Small intestine (tissue), 7 donors: Measurements from ENCODE around the gene TANK. TPM values are rescaled to one million over a fixed set of nuclear protein-coding genes. Genes with fewer than 3 reads are reported as not detected.
A peak's percentile ranks its signal among the peaks of the same experiment; 100 is the strongest.
"Not testable (repeated sequence)": the region's sequence is repeated elsewhere in the genome, so short reads cannot be mapped to it uniquely, and the experiment has no call there.

ENCODE experiments used
- DNase-seq, 2 donors: peaks; one replicate each; pipeline versions ENCODE4 v3.0.0 to v3.0.0-alpha.2; 2013
- FAIRE-seq: peaks from 2 replicates; lab custom pipeline; 2012; peaks lifted over from hg19 to GRCh38; lab: Jason Lieb, UNC
- H3K27ac ChIP-seq, 3 donors: one replicate each; pipeline ENCODE4 v1.5.1; 2013; ENCODE audit warnings: low read length in 2 of 3, mild to moderate bottlenecking in 2 of 3, control low read depth in 1 of 3, inconsistent platforms in 1 of 3, low read depth in 1 of 3, moderate library complexity in 1 of 3
- H3K27me3 ChIP-seq, 3 donors: one replicate each; pipeline ENCODE4 v1.6.1; 2013; ENCODE audit warnings: low read length in 3 of 3, inconsistent platforms in 1 of 3; ENCODE audit not compliant: control insufficient read depth in 3 of 3, insufficient read depth in 3 of 3
- H3K36me3 ChIP-seq, 3 donors: one replicate each; pipeline ENCODE4 v1.6.1; 2013; ENCODE audit warnings: low read length in 3 of 3, inconsistent platforms in 1 of 3, low read depth in 1 of 3, mild to moderate bottlenecking in 1 of 3, moderate library complexity in 1 of 3; ENCODE audit not compliant: control insufficient read depth in 3 of 3, insufficient read depth in 2 of 3
- H3K4me1 ChIP-seq, 3 donors: one replicate each; pipeline ENCODE4 v1.6.1; 2013; ENCODE audit warnings: low read length in 2 of 3, inconsistent platforms in 1 of 3, low read depth in 1 of 3, mild to moderate bottlenecking in 1 of 3, moderate library complexity in 1 of 3; ENCODE audit not compliant: control insufficient read depth in 3 of 3, insufficient read depth in 2 of 3
- H3K4me3 ChIP-seq, 3 donors: one replicate each; pipeline ENCODE4 v1.5.1; 2013; ENCODE audit warnings: low read length in 3 of 3, control low read depth in 1 of 3, inconsistent platforms in 1 of 3, low read depth in 1 of 3, mild to moderate bottlenecking in 1 of 3, moderate library complexity in 1 of 3
- H3K9me3 ChIP-seq, 2 donors: one replicate each; pipeline ENCODE4 v1.6.1; 2013; ENCODE audit warnings: low read depth in 1 of 2, low read length in 1 of 2; ENCODE audit not compliant: control insufficient read depth in 2 of 2, insufficient read depth in 1 of 2
- WGBS, 3 donors: extraction: QIAGEN DNeasy Blood & Tissue Kit; methylation state at CpG; one replicate each; pipeline ENCODE4 v1.1.7; 2013; 5-methylcytosine and 5-hydroxymethylcytosine counted together
- polyA plus RNA-seq, 4 donors: library from polyadenylated mRNA; stranded (reverse) in 3 of 4; unstranded in 1 of 4; fragments of 200-250 nt in 3 of 4; fragments of 120-200 nt in 1 of 4; gene quantifications; one replicate each; pipeline versions ENCODE4 v1.2.1 to v1.2.3, GENCODE V29; 2013
- donor health status: healthy with polysubstance abuse.
- donor health status: control.
- donor health status: control.
- donor health status: Bipolar disorder and iron deficiency.
- donor health status: healthy.

The TANK gene
- polyA plus RNA-seq, 4 donors = 27.7 to 54.8 (median 37.1) TPM

DNA sequence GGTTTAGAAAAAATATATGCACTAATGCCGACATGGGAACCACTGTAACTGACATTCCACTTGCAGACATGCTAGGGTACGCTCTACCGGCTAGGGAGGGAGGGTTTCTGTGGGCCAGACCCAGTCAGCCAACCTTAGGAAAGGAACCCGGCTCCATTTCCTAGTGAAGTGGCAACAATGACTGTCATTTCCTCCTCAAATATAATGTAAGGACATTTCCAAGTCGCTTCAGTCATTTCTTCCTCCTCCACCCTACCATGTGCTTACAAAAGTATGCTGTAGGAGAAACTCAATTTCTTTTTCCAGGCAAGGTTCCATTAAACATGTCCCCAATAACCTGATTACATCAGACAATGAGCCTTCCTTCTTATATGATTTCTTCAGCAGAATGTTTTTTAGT is 83.7 kb downstream of the TANK start:
- 73 to 86% (median 82%) methylated on average over 5 of the region's 5 CpGs for WGBS, 3 donors
- Histone ChIP-seq H3K9me3 (no peaks in the 10 kb centered on the region), H3K27me3 (peaks cover 0 to 4% (median 0%) of the 10 kb centered on the region in 3 donors), H3K27ac (peak overlapping the region in 1 of 3 donors; percentile 60), H3K36me3 (peaks cover 0 to 1% (median 0%) of the 10 kb centered on the region in 3 donors), H3K4me1 (peaks cover 0 to 2% (median 2%) of the 10 kb centered on the region in 3 donors), H3K4me3 (peak overlapping the region in 1 of 3 donors; percentile 58)
- no peak for FAIRE-seq
- peak in 1 of 2 donors; percentile 28 for DNase-seq

DNA sequence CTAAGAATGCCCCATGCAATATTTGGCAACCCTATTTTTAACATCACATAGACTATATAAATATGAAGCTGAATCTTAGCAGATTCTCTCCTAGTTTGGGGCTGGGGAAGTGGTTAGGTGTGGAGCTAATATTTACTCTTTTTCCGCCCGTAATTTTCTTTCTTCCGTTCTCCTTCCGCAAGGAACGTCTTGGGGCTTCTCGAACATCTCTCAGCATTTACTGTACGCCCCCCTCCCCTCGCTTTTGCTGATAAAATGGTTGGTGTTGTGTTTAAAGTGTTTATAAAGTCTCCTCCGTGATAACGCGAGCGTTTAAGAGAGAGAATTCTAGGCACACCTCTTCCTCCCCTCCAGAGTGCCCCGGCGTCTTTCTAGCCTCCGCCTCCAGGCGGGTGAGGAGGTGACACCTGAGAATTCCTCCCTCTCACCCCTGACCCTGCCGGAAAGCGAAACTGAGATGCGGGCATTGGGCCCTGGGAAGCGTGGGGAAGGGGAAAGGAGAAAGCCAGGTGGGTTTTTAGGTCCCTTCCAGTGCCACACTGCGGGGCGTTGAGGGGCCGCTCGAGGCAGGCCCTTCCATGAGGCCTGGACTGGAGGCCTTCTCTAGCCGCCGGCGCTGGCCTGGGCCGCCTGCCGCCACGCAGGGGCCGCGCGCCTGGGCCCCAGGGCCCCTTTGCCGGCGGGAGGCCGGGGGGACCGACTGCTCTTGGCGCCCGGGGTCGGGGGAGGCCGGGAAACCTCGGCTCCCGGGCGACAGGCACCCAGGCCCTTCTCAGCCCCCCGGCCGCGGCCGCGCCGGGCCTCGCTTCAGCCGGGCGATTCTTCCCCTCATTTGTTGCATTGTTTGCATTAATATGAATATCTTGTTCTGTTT is 84.4 kb downstream of the TANK start:
- H3K4me1 ChIP-seq, H3K36me3 ChIP-seq, H3K27me3 ChIP-seq, H3K9me3 ChIP-seq, FAIRE-seq: not testable (repeated sequence)
- DNase-seq = peak; percentile 83 to 84
- 8 to 28% (median 21%) methylated on average over 31 to 50 of the region's 53 CpGs for WGBS, 3 donors
- Histone ChIP-seq H3K27ac (peak overlapping the region; percentile 60 to 80 (median 62)), H3K4me3 (peak overlapping the region; percentile 36 to 67 (median 58))

DNA sequence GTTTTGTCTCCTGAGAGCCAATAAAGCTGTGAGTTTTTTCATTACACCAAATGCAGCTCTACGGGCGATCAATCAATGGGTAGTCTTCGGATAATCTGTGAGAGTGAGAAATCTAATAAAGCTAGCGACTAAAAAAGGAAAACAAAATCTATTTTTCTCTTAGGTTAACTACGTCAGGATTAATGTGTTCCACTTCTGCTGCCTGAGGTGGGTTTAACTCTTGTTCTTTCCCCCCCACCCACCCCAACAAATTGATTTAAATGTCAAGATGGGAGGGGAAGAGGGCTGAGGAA is 85.0 kb downstream of the TANK start:
- Histone ChIP-seq H3K9me3 (no peaks in the 10 kb centered on the region), H3K4me1 (peaks cover 0 to 2% (median 2%) of the 10 kb centered on the region in 3 donors), H3K27ac (peak overlapping the region in 1 of 3 donors; percentile 48), H3K4me3 (peak overlapping the region in 2 of 3 donors; percentile 24 to 67), H3K36me3 (peaks cover 0 to 1% (median 0%) of the 10 kb centered on the region in 3 donors), H3K27me3 (peaks cover 0 to 4% (median 0%) of the 10 kb centered on the region in 3 donors)
- DNase-seq = peak; percentile 10 to 47
- no peak for FAIRE-seq
- WGBS, 3 donors = 19 to 42% (median 23%) methylated on average over 5 of the region's 5 CpGs

DNA sequence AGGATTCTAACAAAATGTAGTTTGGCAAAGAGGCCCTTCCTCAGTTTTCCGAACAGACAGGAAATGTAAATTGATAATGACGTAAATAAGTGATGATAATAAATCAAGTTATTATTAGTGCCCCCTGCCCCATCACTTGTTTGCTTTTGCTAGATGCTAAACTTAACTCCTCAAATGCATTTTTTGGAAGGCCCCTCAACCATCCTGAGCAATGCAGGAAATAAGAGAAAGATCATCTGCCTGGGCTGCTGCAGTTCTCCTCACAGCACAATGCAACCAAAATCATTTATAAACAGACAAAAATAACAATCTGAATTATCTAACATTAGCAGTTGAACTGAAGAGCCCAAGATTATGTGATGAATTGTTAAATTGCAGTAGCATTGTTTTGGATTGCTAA is 85.4 kb downstream of the TANK start:
- no peaks in the 10 kb centered on the region for H3K9me3 ChIP-seq
- peaks cover 0 to 1% (median 0%) of the 10 kb centered on the region in 3 donors for H3K36me3 ChIP-seq
- peak overlapping the region in 2 of 3 donors; percentile 8 to 67 for H3K4me3 ChIP-seq
- peak in 1 of 2 donors; percentile 21 for DNase-seq
- no peak for FAIRE-seq
- WGBS, 3 donors = 31 to 51% (median 31%) methylated on average over 2 of the region's 2 CpGs
- H3K27me3 ChIP-seq = peaks cover 0 to 4% (median 0%) of the 10 kb centered on the region in 3 donors
- peaks cover 0 to 2% (median 2%) of the 10 kb centered on the region in 3 donors for H3K4me1 ChIP-seq
- H3K27ac ChIP-seq = no peak overlapping the region

DNA sequence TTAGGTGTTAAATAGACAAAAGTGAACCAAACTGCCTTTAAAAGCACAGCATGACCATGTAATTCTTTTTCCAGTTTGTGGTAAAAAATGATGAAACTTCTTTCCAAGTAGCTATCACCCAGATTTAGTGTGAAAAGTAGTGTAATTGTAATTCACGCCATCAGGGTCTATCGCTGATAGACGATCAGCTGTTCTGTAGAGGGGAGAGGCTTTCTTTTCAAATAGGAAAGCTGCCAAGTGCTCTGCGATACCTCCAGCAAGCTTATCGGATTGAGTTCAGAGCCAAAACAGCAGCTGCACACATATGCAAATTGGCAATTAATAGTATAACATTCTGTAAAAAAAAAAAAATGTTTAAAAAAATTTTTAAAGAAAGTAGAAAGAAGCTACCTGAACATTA is 86.1 kb downstream of the TANK start:
- WGBS, 3 donors = 18 to 45% (median 26%) methylated on average over 5 of the region's 5 CpGs
- FAIRE-seq = no peak
- H3K36me3 ChIP-seq = peaks cover 0 to 1% (median 0%) of the 10 kb centered on the region in 3 donors
- H3K4me1 ChIP-seq = peaks cover 0 to 2% (median 2%) of the 10 kb centered on the region in 3 donors
- no peaks in the 10 kb centered on the region for H3K9me3 ChIP-seq
- peaks cover 0 to 4% (median 0%) of the 10 kb centered on the region in 3 donors for H3K27me3 ChIP-seq
- H3K4me3 ChIP-seq = no peak overlapping the region
- DNase-seq = peak in 1 of 2 donors; percentile 27
- no peak overlapping the region for H3K27ac ChIP-seq

DNA sequence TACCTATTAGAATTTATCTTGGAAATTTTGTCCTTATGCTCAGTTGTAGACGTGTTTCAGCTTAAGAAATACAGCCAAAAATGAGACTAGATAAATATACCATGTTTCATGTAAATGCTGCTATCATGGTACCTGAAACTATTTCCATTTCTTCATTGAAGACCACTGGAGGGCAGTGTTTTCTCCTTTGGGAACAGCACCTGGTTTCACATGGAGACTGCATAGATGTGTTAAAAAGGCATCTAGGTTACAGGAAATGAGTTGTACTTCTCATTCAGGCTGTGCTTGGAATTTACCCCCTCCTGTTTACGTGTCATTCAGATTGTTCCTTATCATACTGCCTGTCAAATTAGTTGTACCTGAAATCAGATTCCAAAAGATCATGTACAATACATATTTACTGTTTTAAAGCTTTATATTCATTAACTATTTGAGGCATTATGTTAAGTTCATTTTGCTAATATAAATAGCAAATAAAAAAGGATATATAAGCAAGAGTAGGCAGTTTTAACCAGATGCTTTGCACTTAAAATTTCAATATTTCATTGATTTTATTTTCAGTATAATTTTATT is 90.7 kb downstream of the TANK start:
- DNase-seq (peak; percentile 76 to 87), FAIRE-seq (peak; percentile 94)
- H3K27ac ChIP-seq = no peak overlapping the region
- peaks cover 0 to 2% (median 0%) of the 10 kb centered on the region in 3 donors for H3K4me1 ChIP-seq
- WGBS, 3 donors = 6 to 23% (median 21%) methylated on average over 2 of the region's 2 CpGs
- no peak overlapping the region for H3K4me3 ChIP-seq
- peaks cover 0 to 1% (median 0%) of the 10 kb centered on the region in 3 donors for H3K36me3 ChIP-seq
- no peaks in the 10 kb centered on the region for H3K9me3 ChIP-seq
- H3K27me3 ChIP-seq = peaks cover 0 to 4% (median 0%) of the 10 kb centered on the region in 3 donors

DNA sequence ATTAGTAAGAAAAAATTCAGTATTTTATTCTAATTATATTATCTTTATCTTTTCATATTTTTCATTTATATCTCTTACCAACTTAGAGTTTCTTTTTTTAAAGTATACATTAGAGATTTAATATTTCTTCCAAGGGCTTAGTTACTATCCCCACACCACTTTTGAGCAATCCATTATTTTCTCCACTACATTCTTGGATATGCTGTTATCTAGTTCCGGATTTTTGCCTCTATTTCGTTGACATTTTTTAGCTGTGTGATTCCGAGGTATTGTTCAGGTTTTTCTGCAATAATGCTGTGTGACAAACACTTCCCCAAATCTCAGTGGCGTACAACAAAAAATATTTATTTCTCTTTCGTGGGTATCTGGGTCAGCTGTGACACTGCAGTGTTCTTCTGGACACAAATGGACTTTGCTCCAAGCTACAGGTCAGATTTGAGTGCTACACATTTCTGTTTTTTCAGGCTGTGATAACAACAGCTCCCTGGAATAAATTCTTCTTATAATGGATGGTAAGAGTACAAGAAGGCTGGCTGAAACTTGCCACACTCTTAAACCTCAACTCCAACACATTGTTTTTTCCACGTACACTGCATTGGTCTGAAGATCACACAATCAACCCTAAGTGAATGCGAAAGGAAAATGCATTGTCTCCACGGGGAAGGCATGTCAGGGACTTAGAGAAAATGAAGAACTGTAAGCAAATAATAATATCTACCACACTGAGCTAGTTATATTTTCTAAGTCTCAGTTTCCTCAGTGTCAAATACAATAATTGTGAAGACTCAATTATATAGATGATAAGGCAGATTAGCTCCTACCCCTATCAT is 97.1 kb downstream of the TANK start:
- no peaks in the 10 kb centered on the region for H3K27me3 ChIP-seq
- DNase-seq (peak; percentile 31 to 66), FAIRE-seq (no peak)
- H3K27ac ChIP-seq = no peak overlapping the region
- peak overlapping the region in 1 of 3 donors; percentile 22 for H3K4me3 ChIP-seq
- no peaks in the 10 kb centered on the region for H3K36me3 ChIP-seq
- no peaks in the 10 kb centered on the region for H3K4me1 ChIP-seq
- H3K9me3 ChIP-seq = no peaks in the 10 kb centered on the region
- 25 to 66% (median 47%) methylated on average over 8 of the region's 8 CpGs for whole genome bisulfite sequencing, 3 donors

DNA sequence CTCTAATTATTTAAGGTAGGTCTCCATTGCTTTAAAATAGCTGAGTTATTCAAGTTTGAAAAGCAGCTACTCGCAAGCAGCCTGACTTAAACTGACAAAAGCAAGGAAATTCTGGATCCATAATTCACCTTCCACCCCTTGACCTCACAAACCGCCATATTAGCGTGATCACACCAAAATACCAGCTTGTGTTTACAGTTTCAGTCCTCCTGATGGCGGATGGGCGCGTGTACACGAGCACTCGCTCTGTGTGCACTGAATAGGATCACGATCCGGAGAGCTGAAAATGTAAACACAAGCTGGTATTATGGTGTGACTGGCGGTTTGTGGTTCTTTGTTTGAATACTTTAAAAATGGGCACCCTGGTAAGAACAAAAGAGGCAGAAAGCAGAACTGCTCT is 105.6 kb downstream of the TANK start:
- H3K36me3 ChIP-seq = no peaks in the 10 kb centered on the region
- no peak overlapping the region for H3K27ac ChIP-seq
- DNase-seq = no peak
- no peaks in the 10 kb centered on the region for H3K27me3 ChIP-seq
- no peak for FAIRE-seq
- 91 to 96% (median 96%) methylated on average over 11 of the region's 11 CpGs for WGBS, 3 donors
- H3K4me3 ChIP-seq = no peak overlapping the region
- H3K9me3 ChIP-seq = no peaks in the 10 kb centered on the region
- no peaks in the 10 kb centered on the region for H3K4me1 ChIP-seq
